NCI-H2081 (cell line): Measurements from ENCODE around the gene PEBP1.
A peak's percentile ranks its signal among the peaks of the same experiment; 100 is the strongest.

Experiments
- DNase-seq, 2 experiments: peaks; one replicate each; lab custom pipeline; 2025; lab: John Stamatoyannopoulos, UW

PEBP1 gene

DNA sequence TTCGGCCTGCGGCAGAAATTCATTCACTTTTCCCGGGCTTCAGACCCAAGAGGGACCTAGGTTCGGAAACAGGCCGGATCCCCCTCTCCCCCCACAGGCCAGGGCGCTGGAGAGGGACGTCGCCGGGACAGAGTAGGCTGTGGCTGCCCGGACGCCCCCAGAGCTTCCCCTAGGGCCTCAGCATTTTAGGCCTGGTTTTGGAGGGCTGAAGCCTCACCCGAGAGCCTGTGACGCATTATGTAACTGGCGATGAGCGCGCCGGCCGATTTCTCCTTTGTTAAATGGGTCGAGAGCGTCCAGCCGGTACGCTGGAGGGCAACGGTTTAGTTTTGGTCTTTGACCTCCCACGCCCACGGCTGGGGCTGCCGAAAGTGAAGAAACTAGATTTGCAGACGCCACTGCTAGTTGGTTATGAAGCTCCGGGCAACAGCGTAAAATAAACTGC is 657 bp downstream of the PEBP1 start:
- DNase-seq, result peak in 1 of 2 experiments; percentile 28

DNA sequence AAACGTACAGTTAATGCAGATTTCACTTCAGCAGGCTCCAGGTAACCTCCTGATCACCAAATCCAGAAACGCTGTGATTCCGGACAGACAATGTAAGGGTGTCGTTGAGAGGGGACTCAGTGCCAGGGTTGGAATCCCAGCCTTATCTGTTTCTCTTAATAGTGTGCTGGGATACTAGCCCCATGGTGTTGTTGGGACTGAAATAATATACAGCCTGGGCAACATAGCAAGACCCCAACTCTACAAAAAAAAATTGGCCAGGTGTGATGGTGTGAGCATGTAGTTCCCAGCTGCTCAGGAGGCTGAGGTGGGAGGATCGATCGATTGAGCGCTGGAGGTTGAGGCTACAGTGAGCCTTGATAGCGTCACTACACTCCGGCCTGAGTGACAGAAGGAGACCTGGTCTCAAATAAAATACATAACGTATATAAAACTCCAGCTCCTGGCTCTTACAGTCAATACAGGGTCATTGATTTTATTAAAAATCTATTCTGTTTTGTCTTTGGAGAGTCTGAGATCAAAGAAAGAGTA is 1.3 kb downstream of the PEBP1 start:
- DNase-seq, result no peak

DNA sequence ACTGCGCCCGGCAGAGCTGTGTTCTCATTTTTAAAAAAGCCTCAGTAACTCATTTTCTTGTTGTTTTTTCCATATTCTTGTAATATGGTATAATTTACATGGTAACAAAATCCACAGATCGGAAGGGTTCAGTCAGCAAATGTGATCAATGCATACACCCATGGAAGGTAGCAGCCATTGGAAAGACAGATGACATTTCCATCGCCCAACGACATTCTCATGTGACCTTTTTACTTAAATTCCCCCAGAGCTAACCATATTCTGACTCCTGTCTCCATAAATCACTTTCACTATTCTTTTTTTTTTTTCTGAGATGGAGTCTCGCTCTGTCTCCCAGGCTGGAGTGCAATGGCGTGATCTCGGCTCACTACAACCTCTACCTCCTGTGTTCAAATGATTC is 4.9 kb downstream of the PEBP1 start:
- DNase-seq, result no peak

DNA sequence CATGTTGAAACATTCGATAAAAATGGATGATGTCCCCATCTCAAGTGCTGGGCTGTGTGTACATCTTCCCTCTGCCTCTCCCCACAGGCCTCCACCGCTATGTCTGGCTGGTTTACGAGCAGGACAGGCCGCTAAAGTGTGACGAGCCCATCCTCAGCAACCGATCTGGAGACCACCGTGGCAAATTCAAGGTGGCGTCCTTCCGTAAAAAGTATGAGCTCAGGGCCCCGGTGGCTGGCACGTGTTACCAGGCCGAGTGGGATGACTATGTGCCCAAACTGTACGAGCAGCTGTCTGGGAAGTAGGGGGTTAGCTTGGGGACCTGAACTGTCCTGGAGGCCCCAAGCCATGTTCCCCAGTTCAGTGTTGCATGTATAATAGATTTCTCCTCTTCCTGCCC is 8.6 kb downstream of the PEBP1 start:
- DNase-seq, result no peak

DNA sequence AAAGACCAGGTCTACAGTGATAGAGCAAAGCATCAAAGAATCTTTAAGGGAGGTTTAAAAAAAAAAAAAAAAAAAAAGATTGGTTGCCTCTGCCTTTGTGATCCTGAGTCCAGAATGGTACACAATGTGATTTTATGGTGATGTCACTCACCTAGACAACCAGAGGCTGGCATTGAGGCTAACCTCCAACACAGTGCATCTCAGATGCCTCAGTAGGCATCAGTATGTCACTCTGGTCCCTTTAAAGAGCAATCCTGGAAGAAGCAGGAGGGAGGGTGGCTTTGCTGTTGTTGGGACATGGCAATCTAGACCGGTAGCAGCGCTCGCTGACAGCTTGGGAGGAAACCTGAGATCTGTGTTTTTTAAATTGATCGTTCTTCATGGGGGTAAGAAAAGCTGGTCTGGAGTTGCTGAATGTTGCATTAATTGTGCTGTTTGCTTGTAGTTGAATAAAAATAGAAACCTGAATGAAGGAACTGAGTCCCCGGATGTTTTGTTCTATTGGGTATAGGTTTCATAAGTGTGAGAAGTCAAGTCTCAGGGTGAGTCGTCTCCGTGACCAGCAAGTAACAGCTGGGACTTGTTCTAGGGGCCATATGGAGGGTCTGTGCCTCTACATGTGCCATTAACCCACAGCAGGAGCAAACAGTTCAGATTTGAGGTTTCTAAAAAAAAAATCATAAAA is 9.3 kb downstream of the PEBP1 start:
- DNase-seq, result no peak

DNA sequence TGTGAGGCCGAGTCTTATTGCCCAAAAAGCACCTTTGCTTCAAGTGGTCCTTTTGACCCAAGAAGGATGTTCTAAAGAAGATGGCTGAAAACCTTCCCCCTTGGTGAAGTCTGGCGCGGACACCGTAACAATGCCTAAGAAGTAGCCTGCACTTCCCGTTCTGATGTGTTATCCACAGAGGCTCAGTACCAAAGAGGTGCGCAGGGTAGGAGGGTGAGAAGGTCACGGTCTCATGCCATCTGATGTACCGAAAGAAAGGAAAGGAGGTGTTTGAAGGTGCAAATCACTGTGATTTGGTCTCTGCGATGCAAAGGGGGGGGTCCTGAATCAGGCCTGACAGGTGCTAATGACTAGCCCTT is 9.9 kb downstream of the PEBP1 start:
- no peak for DNase-seq

DNA sequence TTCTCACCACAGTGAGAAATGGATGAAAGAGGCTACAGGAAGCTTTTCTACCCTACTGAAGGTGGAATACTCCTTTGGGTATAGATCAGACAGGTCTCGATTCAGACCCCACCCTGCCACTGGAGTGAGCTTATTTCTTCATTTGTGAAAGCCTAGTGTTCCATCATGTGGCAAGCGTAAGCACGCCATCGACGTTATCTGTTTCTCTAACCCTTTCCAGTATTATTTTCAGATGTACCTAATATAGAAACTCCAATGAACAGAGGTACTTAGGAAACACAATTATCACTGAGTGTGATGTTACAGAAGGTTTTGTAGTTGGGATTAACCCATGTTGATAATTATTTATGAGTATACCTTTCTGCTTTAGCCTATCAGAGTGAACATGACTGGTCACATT is 12.4 kb downstream of the PEBP1 start:
- DNase-seq, result no peak

DNA sequence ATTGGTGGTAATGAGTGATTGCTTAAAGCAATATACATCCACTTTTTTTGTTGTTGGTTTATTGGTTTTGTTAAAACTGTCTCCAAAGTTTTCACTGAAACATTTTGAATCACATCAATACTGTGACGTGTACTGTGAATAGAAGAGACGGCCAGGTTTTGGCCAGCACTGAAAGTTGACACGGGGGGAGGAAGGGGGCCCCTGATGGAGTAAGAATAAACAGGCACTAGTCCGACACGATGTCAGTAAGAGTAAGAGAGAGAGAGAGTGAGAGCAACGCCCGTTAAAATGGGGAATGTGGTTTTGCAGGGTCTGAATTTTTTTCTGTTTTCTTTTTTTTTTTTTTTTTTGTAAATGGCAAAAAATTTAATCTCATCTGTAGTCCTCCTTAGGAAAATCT is 14.7 kb downstream of the PEBP1 start:
- no peak for DNase-seq

DNA sequence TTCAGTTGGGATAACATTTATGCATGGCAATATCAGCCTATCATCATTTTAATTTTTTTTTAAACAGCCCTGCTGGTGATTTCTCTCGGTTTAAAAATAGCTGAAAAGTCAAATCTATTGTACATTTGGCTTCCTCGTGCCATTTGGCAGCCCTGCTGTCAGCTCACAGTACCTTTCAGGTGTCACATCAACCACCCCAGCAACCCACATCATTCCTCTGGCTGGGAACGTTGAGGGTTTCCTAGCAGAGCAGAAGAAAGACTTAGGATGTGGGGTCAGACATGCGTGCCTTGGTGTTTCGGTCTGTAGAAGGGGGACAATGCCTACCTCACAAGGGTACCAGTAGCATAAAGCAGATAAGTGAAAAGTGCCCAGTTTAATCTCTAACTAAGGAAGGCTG is 15.8 kb downstream of the PEBP1 start:
- no peak for DNase-seq

DNA sequence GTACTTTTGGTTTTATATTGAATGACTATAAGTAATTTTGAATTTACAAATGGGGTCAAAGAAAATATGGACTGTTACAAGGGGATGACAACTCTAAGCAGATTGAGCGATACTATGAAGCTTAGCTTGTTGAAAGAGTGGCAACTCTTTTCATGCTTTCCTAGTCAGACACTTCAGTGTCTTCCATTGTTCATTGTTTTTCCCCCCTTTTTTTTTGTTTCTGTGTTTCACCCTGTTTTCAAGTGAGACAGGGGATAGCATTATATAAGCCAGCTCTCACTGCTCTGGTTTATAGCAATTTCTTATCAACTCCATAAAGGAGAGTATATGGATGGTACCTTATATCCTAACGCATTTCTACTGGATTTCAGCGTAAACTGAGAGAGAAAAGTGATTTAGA is 24.6 kb downstream of the PEBP1 start:
- DNase-seq, result no peak

DNA sequence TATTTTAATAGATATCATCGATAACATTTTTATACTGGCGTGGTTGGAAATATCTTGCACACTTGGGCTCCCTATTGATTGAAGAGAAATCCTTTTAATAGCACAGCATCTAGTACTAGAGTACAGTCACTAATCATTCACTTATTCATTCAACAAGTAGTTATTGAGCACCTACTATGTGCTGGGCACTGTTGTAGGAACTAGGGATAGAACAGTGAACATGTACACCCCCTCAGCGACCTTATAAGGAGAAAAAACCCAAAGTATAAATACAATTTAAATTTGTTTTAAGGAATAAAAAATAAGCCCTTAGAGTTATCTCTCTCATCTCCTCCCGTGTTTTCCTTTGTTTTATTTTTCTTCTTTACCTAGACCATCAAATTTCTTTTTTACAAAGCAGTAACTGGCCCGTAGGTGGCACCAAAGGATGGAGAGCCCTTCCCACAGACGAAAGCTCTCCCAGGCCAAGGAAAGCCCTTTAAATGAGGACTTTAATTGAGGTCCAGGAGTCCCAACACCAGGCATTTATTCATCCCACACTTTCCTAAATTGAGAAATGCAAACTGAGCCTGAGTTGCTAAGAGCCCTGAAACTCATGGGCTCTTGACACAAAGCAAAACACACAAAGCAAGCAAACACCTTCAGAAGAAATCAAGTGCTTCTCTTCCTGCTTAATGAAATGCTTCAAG is 29.0 kb downstream of the PEBP1 start:
- peak in 1 of 2 experiments; percentile 31 for DNase-seq

DNA sequence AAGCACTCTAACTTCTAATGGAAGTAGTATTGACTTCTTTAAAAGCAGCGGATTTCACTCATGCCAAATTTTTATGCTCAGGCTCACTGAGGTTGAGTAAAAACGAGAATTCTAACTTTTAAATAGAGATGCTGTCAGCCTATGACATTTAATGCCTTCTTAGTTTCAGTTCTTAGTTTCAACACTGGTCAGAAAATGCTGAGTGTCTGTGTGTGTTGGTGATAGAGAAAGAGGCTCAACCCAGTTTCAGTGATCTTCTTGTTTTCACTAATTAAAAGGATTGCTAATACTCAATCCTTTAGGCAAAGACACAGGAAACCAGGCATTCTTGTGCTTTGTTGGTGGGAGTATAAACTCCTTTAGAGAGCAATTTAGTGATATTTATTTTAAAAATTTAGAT is 31.0 kb downstream of the PEBP1 start:
- DNase-seq, result no peak

DNA sequence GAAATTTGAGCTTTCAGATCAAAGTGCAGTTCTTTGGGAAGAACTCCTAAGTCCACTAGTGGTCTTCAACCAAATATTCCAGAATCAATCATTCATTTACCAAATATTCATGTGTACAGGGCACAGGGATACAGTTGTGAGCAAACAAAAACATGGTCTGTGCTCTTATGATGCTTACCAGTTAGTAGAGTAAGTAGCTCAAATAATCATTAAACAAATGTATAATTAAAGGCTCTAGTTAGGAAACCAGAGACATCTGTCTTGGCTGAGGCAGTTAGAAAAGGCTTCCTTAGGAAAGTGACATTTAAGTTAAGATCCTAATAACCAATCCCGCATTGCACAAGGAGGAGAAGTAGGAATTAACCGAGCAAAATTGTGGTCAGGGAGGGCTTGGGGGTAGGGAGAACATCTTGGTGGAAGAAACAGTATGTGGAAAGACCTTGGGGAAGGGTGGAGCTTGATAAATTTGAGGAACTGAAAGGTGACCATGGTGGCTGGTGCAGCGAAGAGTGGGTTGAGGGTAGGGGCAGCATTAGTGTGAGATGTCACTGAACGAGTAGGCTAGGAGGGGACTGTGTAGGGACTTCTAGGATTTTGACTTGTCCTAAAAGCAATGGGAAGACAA is 40.0 kb downstream of the PEBP1 start:
- DNase-seq, result no peak

DNA sequence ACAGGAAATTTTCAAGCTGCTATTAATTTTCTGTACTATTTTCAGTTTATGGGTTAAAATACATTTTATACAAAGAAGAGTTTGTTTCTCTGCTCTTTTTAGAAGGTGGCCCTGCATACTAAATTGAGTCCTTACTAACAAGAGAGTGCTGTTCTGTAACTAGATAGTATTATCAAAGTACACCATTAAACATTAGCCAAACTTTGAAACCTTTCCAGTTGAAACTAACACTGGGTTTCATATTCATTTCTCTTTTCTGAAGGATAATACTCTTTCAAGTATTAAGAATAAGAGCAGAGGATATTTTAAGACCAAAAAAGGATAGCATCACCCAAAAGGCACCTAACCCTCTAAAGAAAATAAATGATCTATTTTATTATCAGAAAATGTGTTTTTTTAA is 47.2 kb downstream of the PEBP1 start:
- DNase-seq, result no peak

DNA sequence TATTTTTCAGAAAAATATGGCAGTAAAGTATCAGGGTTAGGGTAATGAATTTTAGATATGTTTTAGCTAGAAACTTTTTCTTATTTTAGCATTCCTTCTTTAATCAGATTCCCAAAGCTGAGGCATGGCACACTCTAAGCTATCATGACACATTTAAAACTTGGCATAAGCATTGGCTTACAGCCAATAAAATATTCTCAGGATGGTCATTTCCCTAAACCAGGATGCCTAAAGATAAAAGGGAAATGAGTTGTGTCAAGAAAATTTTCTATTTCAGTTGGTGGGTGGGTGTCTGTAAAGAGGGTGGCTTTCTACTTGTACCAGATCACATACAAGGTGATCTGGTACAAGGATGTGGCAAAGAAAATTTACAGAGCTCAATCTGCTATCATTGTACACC is 47.8 kb downstream of the PEBP1 start:
- DNase-seq, result no peak

DNA sequence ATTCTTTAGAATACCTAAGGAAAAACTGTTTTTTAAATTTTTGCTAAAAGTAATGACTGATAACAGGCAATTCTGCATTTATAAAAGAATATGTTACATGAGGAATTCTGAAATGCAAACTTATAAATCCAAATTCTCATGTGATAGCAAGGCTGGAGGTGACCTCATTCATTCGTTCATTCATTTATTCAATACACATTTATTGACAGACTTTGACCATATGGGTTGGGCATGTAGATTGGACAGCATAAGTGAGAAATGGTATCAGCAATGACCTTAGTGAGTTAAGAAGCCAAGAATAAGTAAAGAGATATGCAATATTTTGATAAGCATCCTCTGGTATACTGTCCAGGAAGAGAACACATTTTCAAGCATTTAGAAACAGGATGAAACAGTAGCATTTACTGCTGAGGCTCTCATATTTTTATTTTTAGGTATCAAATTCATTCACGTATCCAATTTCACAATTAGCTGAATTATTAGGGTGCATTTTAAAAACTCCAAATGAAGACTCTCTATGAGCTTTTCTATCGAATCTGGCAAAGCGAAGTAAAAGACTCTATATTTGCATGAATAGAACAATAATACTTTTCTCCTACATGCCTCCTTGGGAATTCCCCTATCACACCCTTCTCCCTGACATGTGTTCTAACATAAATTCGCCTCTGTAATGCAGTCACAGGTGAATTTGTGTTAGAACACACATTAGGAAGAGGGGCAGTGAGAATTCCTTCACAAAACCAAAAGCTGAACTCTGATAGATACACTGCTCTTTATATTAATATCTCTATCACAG is 49.9 kb downstream of the PEBP1 start:
- DNase-seq, result no peak

DNA sequence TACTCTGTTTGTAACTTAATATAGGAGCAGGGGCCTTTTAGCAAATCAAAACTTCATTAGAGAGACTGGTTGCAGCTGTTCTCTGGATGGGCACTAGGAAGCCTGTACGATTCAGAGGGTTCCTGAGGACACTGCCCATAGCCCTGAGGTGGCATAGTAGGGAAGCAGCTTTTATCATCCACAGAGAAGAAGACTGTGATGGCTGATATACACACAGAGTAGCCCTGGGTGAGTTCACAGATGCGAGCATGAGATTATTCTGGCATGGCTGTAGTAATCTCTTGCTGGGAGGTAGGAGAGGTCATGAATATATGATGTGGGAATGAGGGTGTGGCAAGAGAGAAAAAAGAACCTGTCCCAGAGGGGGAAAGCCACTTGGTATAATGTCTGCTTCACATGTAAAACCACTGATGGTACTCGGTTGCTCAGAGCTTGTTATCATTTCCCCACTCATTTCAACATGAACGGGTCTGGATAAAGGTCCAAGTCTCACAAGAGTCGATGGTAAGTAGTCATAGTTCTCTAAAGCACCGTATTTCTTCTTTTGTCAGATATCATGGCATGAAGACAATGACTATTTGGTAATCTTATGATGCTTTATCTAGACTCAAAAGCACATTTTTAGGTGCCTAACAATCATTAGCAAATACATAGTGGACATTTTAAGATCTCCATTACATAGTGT is 52.0 kb downstream of the PEBP1 start:
- DNase-seq, result no peak

DNA sequence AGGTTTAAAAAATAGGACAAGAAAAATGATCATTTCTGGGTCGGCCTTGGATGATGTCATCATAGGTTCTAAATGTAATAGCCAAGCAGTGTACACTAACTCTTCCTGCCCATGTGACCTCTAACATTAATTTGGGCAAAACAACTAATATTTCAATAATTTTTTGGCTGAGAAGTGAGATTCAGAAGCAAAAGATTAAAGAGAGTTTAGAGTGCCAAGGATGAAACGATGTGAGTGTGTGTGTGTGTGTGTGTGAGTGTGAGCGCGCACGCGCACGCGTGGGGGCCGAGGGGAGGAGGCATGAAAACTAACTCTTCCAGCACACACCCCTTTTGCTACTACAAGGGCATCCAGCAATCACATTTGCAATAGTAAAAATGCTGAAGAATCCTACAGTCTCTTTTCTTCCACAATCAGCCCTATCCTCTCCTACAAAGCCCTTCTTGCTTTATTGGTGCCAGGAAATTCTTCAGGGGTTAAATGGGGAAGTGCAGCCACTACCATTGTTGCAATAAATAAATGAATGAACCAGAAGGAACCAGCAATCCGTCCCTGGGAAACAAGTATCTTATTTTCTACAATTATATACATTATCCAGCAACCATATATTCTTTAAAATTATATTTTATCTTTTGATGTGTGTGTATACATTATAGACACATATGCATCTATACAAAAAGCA is 52.9 kb downstream of the PEBP1 start:
- DNase-seq, result peak; percentile 58 to 75

DNA sequence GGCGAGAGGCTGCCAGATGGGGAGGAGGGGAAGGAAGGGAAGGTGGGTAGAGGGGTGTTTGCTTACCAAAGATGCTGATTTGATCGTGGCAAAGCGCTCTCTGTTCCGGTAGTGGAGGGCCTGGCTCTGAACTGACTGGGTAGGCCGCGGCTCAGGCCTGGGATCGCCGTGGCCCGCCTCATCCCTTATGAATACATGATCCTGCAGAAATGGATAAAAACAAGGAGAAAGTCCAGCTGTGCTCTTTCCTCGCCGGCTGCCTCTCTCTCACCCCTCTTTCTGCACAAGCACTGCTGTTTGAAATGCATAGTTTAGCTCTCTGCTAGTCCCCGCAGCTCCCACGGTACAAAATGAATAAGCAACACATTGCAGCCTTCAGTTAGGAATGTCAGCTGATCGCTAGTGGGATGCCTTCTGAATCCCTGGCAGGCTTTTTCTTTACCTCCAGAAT is 53.8 kb downstream of the PEBP1 start:
- DNase-seq, result peak; percentile 54 to 82

DNA sequence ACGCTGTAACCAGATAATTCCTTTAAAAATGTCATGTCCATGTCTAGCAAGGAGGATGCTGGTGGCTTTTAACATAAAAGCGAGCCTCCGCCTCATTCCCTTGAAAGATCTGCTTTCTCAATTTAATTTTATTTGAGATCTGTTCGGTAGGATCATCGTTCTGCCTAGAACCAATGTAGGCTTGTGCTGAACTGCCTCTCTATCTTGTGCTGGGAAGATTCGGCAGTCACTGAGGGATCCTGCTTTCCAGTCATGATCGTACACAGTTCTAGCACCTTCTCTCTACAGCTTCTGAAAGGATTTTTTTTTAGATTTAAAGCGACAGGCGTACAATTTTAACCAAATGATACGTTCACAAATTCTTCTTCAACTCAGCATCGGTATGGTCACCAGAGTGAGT is 54.3 kb downstream of the PEBP1 start:
- DNase-seq, result peak in 1 of 2 experiments; percentile 33

DNA sequence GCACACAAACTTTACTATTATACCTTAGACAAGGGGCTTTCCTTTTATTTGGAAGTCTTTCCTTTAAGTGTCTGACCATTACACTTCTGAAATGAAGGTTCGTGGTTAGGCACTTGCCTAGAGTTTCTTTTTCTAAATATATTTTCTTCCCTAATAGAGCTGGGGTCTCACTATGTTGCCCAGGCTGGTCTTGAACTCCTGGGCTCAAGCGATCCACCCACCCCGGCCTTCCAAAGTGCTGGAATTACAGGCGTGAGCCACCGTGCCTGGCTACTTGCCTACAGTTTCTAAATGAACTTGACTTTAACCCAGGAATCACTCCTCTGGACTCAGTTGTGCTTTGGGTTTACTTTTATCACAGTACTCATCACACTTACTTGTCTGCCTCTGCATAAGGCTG is 57.6 kb downstream of the PEBP1 start:
- no peak for DNase-seq
